ENCODE results near the gene ANKFN1. TPM values are rescaled to one million over a fixed set of nuclear protein-coding genes. Genes with fewer than 3 reads are reported as not detected.

Gene ANKFN1
- total RNA-seq, 4 donors from 2014 or later = 0.13 to 1.4 (median 0.75) TPM

DNA sequence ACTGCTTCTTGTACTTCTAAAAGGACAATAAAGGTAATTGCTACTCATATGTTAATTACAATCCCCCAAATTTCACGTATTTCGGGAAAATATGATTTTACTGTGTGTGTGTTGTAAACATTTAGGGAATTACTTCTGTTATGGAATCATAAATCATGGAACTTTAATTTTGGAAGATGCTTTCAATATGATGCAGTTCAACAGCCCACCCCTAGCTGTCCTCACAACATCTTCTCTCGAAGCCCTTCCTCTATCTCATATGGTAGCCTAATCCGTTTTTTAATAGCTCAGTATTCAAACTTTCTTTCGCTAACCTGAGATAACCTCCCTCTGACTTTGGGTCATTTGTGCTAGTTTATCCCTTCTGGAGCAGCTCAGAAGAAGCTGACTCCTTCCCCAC lies 78.4 kb downstream of the ANKFN1 start:
- no peaks in the 10 kb centered on the region for H3K4me1 ChIP-seq
- H3K27me3 ChIP-seq = no peaks in the 10 kb centered on the region
- 65 to 81% methylated on average over 4 of the region's 5 CpGs for whole genome bisulfite sequencing, 2 donors (ENCODE audit: low coverage in 1 of 2)
- H3K27ac ChIP-seq = no peak overlapping the region
- no peak for ATAC-seq
- TF ChIP-seq POLR2A (IDR thresholded peaks at IDR 0.05) = no peak
- no peak for TF ChIP-seq EP300 (IDR thresholded peaks at IDR 0.05)
- TF ChIP-seq, protein P1, sequence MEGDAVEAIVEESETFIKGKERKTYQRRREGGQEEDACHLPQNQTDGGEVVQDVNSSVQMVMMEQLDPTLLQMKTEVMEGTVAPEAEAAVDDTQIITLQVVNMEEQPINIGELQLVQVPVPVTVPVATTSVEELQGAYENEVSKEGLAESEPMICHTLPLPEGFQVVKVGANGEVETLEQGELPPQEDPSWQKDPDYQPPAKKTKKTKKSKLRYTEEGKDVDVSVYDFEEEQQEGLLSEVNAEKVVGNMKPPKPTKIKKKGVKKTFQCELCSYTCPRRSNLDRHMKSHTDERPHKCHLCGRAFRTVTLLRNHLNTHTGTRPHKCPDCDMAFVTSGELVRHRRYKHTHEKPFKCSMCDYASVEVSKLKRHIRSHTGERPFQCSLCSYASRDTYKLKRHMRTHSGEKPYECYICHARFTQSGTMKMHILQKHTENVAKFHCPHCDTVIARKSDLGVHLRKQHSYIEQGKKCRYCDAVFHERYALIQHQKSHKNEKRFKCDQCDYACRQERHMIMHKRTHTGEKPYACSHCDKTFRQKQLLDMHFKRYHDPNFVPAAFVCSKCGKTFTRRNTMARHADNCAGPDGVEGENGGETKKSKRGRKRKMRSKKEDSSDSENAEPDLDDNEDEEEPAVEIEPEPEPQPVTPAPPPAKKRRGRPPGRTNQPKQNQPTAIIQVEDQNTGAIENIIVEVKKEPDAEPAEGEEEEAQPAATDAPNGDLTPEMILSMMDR (IDR thresholded peaks at IDR 0.05) = no peak
- no peak for TF ChIP-seq POLR2AphosphoS5 (IDR thresholded peaks at IDR 0.05)
- H3K36me3 ChIP-seq = no peaks in the 10 kb centered on the region
- H3K9me3 ChIP-seq = no peaks in the 10 kb centered on the region
- no peak overlapping the region for H3K4me3 ChIP-seq

DNA sequence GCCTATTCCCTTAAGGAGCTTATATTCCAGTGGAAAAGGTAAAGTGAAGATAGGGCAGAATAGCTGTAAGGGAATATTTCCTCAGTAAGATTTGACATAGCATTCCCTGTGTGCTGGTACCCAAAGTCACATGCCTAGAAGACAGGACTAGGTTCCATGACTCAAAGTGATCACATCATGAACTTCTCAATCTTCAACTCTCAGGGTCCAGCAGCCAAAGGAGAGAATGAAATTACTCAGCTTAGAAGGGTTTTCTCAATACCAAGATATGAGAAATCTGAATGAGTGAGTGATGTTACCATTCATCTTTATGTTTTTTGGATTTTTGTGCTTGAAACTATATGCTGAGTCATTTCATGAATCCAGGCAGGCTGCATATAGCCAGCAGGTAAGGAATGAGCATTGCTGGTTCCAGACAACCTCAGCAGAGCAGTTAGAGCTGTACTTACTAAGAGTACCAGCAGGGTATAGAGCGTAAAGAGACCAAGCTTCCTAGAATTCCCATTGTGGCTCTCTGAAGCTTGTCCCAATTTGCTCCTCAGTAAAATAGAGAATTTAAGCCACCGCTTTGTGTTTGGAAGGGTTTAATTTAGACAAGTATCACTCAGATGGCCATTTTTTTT lies 91.1 kb downstream of the ANKFN1 start:
- no peak for TF ChIP-seq POLR2AphosphoS5 (IDR thresholded peaks at IDR 0.05)
- no peak for TF ChIP-seq EP300 (IDR thresholded peaks at IDR 0.05)
- TF ChIP-seq, protein P1 (IDR thresholded peaks at IDR 0.05) = no peak
- TF ChIP-seq POLR2A (IDR thresholded peaks at IDR 0.05) = no peak
- H3K36me3 ChIP-seq = no peaks in the 10 kb centered on the region
- no peaks in the 10 kb centered on the region for H3K27me3 ChIP-seq
- no peak for ATAC-seq
- H3K4me1 ChIP-seq = no peaks in the 10 kb centered on the region
- H3K4me3 ChIP-seq = no peak overlapping the region
- no peak overlapping the region for H3K27ac ChIP-seq
- WGBS, 2 donors (ENCODE audit: low coverage in 1 of 2) = 90 to 100% methylated on average over 2 of the region's 2 CpGs
- no peaks in the 10 kb centered on the region for H3K9me3 ChIP-seq

DNA sequence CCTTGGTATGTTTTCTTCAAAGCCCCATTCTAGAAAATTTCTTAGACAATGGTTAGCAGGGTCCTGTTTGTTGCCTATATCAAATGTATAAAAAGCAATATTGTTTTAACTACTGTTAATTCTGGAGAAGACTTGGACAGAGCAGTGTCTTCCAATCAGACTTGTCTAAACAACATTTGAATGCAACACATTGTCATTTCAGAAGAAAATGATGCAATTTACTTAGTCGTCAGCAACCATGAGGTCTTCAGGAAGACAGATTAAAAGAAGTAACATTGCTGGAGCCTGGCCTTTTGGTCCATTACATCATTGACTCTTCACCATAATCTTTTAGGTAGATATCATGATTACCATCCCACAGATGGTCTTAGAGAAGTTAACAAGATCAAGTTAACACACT lies 94.5 kb downstream of the ANKFN1 start:
- H3K4me3 ChIP-seq = no peak overlapping the region

DNA sequence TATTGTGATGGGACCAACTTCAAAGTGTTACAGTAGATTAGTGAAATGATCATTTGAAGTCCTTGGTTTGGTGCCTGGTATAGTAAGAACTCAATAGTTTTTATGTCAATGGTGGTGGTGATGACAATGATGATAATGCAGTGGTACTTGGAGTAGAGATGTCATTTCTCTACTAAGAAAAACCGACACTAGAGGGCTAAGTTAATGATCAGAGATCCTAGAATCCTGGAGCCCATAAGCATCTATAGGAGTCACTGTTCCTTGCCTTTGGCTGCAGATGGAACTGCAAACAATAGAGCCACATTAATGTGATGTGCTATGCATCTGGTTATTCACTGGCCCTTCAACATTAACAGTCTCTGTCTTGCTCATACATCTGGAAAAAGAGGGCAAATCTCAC lies 103.8 kb downstream of the ANKFN1 start:
- Histone ChIP-seq H3K4me3 (no peak overlapping the region), H3K27me3 (no peaks in the 10 kb centered on the region), H3K27ac (no peak overlapping the region), H3K4me1 (no peaks in the 10 kb centered on the region), H3K36me3 (no peaks in the 10 kb centered on the region), H3K9me3 (no peaks in the 10 kb centered on the region)
- TF ChIP-seq POLR2AphosphoS5 (IDR thresholded peaks at IDR 0.05) (no peak), POLR2A (IDR thresholded peaks at IDR 0.05) (no peak), EP300 (IDR thresholded peaks at IDR 0.05) (no peak)
- TF ChIP-seq, protein P1 (IDR thresholded peaks at IDR 0.05) = no peak
- 38 to 80% methylated on average over 1 of the region's 1 CpG for WGBS, 2 donors (ENCODE audit: low coverage in 1 of 2)
- ATAC-seq = no peak

More for the DNA sequence above, 94.5 kb downstream of the ANKFN1 start:
- H3K9me3 ChIP-seq = no peaks in the 10 kb centered on the region
- H3K27ac ChIP-seq = no peak overlapping the region
- TF ChIP-seq, protein P1 (IDR thresholded peaks at IDR 0.05) = no peak
- no peak for TF ChIP-seq POLR2AphosphoS5 (IDR thresholded peaks at IDR 0.05)
- TF ChIP-seq POLR2A (IDR thresholded peaks at IDR 0.05) = no peak
- no peak for TF ChIP-seq EP300 (IDR thresholded peaks at IDR 0.05)
- 50 to 75% methylated on average over 1 of the region's 1 CpG for WGBS, 2 donors (ENCODE audit: low coverage in 1 of 2)
- H3K27me3 ChIP-seq = no peaks in the 10 kb centered on the region
- no peaks in the 10 kb centered on the region for H3K4me1 ChIP-seq
- no peaks in the 10 kb centered on the region for H3K36me3 ChIP-seq
- no peak for ATAC-seq

DNA sequence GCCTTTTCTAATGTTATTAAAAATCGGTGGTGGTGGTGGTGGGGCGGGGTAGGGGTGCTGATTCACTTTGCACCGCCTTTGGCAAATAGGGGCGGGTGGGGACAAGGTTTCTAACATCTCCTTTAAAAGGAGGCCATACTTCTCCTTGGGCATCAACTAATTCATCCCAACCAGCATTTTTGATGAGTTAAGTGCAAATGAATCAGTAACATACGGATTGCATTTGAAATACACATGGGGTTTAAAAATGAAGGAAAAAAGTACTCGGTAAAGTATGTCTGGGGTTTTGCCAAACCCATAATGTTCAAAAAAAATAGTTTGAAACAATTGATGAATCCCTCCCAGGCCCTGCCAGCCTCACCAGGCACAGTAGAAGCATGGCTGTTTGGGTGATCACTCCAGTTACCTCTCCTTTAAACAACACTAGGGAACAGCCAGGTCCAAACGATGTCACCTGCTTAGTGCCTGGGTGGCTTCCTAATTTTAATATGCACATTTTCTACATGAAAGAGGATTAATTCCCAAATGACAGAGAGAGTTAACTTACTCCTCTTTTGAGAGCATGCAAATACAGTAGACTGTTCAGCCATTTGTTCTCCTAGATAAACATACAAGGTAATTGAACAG lies 107.2 kb downstream of the ANKFN1 start:
- no peak overlapping the region for H3K27ac ChIP-seq
- no peaks in the 10 kb centered on the region for H3K9me3 ChIP-seq
- no peak for ATAC-seq
- no peaks in the 10 kb centered on the region for H3K4me1 ChIP-seq
- 69 to 72% methylated on average over 3 to 7 of the region's 7 CpGs for WGBS, 2 donors (ENCODE audit: low coverage in 1 of 2)
- no peaks in the 10 kb centered on the region for H3K36me3 ChIP-seq
- no peaks in the 10 kb centered on the region for H3K27me3 ChIP-seq
- no peak overlapping the region for H3K4me3 ChIP-seq
- TF ChIP-seq EP300 (IDR thresholded peaks at IDR 0.05) (no peak), POLR2AphosphoS5 (IDR thresholded peaks at IDR 0.05) (no peak), POLR2A (IDR thresholded peaks at IDR 0.05) (no peak)
- TF ChIP-seq, protein P1 (IDR thresholded peaks at IDR 0.05) = no peak
